RPMI8226 (cell line): ENCODE measurements around the gene P4HB.
"Not testable (repeated sequence)": the region's sequence is repeated elsewhere in the genome, so short reads cannot be mapped to it uniquely, and the experiment has no call there.

ENCODE experiments used
- DNase-seq: peaks from one replicate; pipeline ENCODE4 v3.0.0-alpha.2; 2015

P4HB gene

GRCh38 chr17:81844887-81845286 is 15.4 kb downstream of the P4HB start:
- DNase-seq = no peak

- DNase-seq = no peak
Measured at GRCh38 chr17:81844327-81844851, 15.9 kb downstream of the P4HB start.

GRCh38 chr17:81843713-81844326 is 16.5 kb downstream of the P4HB start:
- no peak for DNase-seq

GRCh38 chr17:81842725-81843504 is 17.4 kb downstream of the P4HB start:
- no peak for DNase-seq

- no peak for DNase-seq
Measured at GRCh38 chr17:81842378-81842724, 18.0 kb downstream of the P4HB start.

GRCh38 chr17:81841866-81842265 is 18.5 kb downstream of the P4HB start:
- no peak for DNase-seq

GRCh38 chr17:81840826-81841778 is 19.2 kb downstream of the P4HB start:
- no peak for DNase-seq

GRCh38 chr17:81840059-81840458 is 20.3 kb downstream of the P4HB start:
- not testable (repeated sequence) for DNase-seq

GRCh38 chr17:81839301-81839700 is 21.0 kb downstream of the P4HB start:
- no peak for DNase-seq

- DNase-seq = no peak
Measured at GRCh38 chr17:81838753-81839255, 21.5 kb downstream of the P4HB start.

- no peak for DNase-seq
Measured at GRCh38 chr17:81837641-81838040, 22.7 kb downstream of the P4HB start.

GRCh38 chr17:81834831-81835267 is 25.5 kb downstream of the P4HB start, which contains the start of gene PPP1R27:
Gene PPP1R27 (minus strand): TSS chr17:81835050. CDS start chr17:81834953, 97 bp downstream.
- DNase-seq = no peak

- DNase-seq = no peak
Measured at GRCh38 chr17:81833921-81834830, 26.2 kb downstream of the P4HB start.

GRCh38 chr17:81833160-81833920 is 27.0 kb downstream of the P4HB start, which contains the start of gene MCRIP1:
Gene MCRIP1 (minus strand): TSS chr17:81833291. CDS start chr17:81824506, 8,785 bp downstream.
- peak; percentile 97 for DNase-seq

- no peak for DNase-seq
Measured at GRCh38 chr17:81832608-81833159, 27.7 kb downstream of the P4HB start.

GRCh38 chr17:81831957-81832607 is 28.3 kb downstream of the P4HB start:
- DNase-seq = peak; percentile 56

GRCh38 chr17:81831563-81831956 is 28.8 kb downstream of the P4HB start:
- no peak for DNase-seq

- DNase-seq = no peak
Measured at GRCh38 chr17:81829858-81830257, 30.5 kb downstream of the P4HB start.

- no peak for DNase-seq
Measured at GRCh38 chr17:81828656-81829055, 31.7 kb downstream of the P4HB start.
